GM23338 (cell line): ENCODE measurements around the gene AGRN. TPM values are rescaled to one million over a fixed set of nuclear protein-coding genes. Genes with fewer than 3 reads are reported as not detected.

ENCODE experiments used
- ATAC-seq: fragments of 200-7000 bp; cut with Tn5 transposase; 3 replicates; pipeline ENCODE4 v1.9.1; 2020
- DNase-seq: peaks from one replicate; pipeline ENCODE4 v3.0.0-alpha.2; 2015; ENCODE audit warnings: low spot score
- H2AFZ ChIP-seq: fragments of 200-600 bp; sonication (generic); 2 replicates; pipeline ENCODE4 v1.8.0; 2016; ENCODE audit warnings: antibody characterized with exemption, mild to moderate bottlenecking, moderate library complexity
- H3F3A ChIP-seq: fragments of 200-600 bp; sonication (generic); replicated peaks from 2 replicates; pipeline ENCODE4 v1.8.0; 2017; ENCODE audit warnings: antibody characterized with exemption, mixed run types, low read depth
- H3K27ac ChIP-seq: fragments of 200-600 bp; sonication (generic); 2 replicates; pipeline ENCODE4 v1.6.1; 2016; ENCODE audit warnings: low read depth
- H3K27me3 ChIP-seq: fragments of 200-600 bp; sonication (generic); 2 replicates; pipeline ENCODE4 v1.8.0; 2016; ENCODE audit warnings: mild to moderate bottlenecking, mixed run types, moderate library complexity; ENCODE audit not compliant: insufficient read depth
- H3K36me3 ChIP-seq: fragments of 200-600 bp; sonication (generic); 2 replicates; pipeline ENCODE4 v1.8.0; 2016; ENCODE audit warnings: mild to moderate bottlenecking; ENCODE audit not compliant: insufficient read depth
- H3K4me1 ChIP-seq: fragments of 200-600 bp; sonication (generic); 2 replicates; pipeline ENCODE4 v1.8.0; 2016; ENCODE audit warnings: mild to moderate bottlenecking, moderate library complexity; ENCODE audit not compliant: insufficient read depth
- H3K4me2 ChIP-seq: fragments of 200-600 bp; sonication (generic); 2 replicates; pipeline ENCODE4 v1.7.1; 2017; ENCODE audit warnings: mixed run types
- H3K4me3 ChIP-seq: fragments of 200-600 bp; sonication (generic); 2 replicates; pipeline ENCODE4 v1.6.1; 2016; ENCODE audit warnings: mixed run types
- H3K79me2 ChIP-seq: fragments of 200-600 bp; sonication (generic); replicated peaks from 2 replicates; pipeline ENCODE4 v1.8.0; 2017; ENCODE audit warnings: mild to moderate bottlenecking; ENCODE audit not compliant: insufficient read depth
- H3K9me2 ChIP-seq: fragments of 200-600 bp; sonication (generic); 2 replicates; pipeline ENCODE4 v1.8.0; 2017; ENCODE audit not compliant: insufficient read depth
- H4K20me1 ChIP-seq: fragments of 200-600 bp; sonication (generic); replicated peaks from 2 replicates; pipeline ENCODE4 v1.8.0; 2017; ENCODE audit warnings: mild to moderate bottlenecking; ENCODE audit not compliant: insufficient read depth
- H3K27ac Mint-ChIP-seq: 2 replicates; pipeline ENCODE4 v1.8.0; 2020; ENCODE audit warnings: inconsistent platforms, mild to moderate bottlenecking, moderate library complexity, mixed read lengths
- H3K27me3 Mint-ChIP-seq: 3 replicates; pipeline ENCODE4 v1.8.0; 2022; ENCODE audit warnings: low read depth, mild to moderate bottlenecking, moderate library complexity, mixed read lengths, inconsistent platforms; ENCODE audit not compliant: insufficient read depth, poor library complexity
- H3K36me3 Mint-ChIP-seq: 3 replicates; pipeline ENCODE4 v1.8.0; 2021; ENCODE audit warnings: low read depth, mild to moderate bottlenecking, inconsistent platforms, moderate library complexity, mixed read lengths
- H3K4me1 Mint-ChIP-seq: 3 replicates; pipeline ENCODE4 v1.8.0; 2020; ENCODE audit warnings: mild to moderate bottlenecking, inconsistent platforms, mixed read lengths
- H3K4me3 Mint-ChIP-seq: 3 replicates; pipeline ENCODE4 v1.8.0; 2021; ENCODE audit warnings: moderate library complexity, mild to moderate bottlenecking, inconsistent platforms, mixed read lengths
- H3K9me3 Mint-ChIP-seq: 3 replicates; pipeline ENCODE4 v1.8.0; 2020; ENCODE audit warnings: moderate library complexity, mild to moderate bottlenecking, inconsistent platforms, mixed read lengths
- EZH2phosphoT487 ChIP-seq: fragments of 200-600 bp; sonication (generic); IDR thresholded peaks from one replicate; pipeline ENCODE4 v1.8.1; 2018; ENCODE audit warnings: antibody characterized with exemption; ENCODE audit not compliant: unreplicated experiment
- JUNB ChIP-seq: IDR thresholded peaks from one replicate; pipeline ENCODE4 v1.6.1; 2016; ENCODE audit warnings: antibody characterized with exemption; ENCODE audit not compliant: unreplicated experiment
- NANOG ChIP-seq: IDR thresholded peaks from 2 replicates; pipeline ENCODE4 v1.6.1; 2016; ENCODE audit warnings: antibody characterized with exemption, borderline replicate concordance
- POLR2AphosphoS5 ChIP-seq: IDR thresholded peaks from 2 replicates; pipeline ENCODE4 v1.6.1; 2016; ENCODE audit warnings: antibody characterized with exemption, low read depth
- STAT1 ChIP-seq: IDR thresholded peaks from one replicate; pipeline ENCODE4 v1.6.1; 2016; ENCODE audit warnings: antibody characterized with exemption; ENCODE audit not compliant: unreplicated experiment
- ZNF114 ChIP-seq: fragments of 250-450 bp; sonication (Bioruptor Pico); IDR thresholded peaks from 2 replicates; pipeline ENCODE4 v1.5.0; 2020; ENCODE audit warnings: mild to moderate bottlenecking, moderate library complexity
- ZNF331 ChIP-seq: fragments of 250-450 bp; sonication (Bioruptor Pico); IDR thresholded peaks from 2 replicates; pipeline ENCODE4 v1.5.0; 2020; ENCODE audit warnings: low read depth, mild to moderate bottlenecking, moderate library complexity
- polyA plus RNA-seq: library from polyadenylated mRNA; unstranded; fragments of >200 nt; fragmentation: Nextera tagmentation; extraction: Ambion mirVana; gene quantifications from 2 replicates; pipeline ENCODE4 v1.2.1, GENCODE V29; 2016
- total RNA-seq: library from RNA; depleted of rRNA; stranded (reverse); fragments of >200 nt; shearing (Covaris generic); gene quantifications from 2 replicates; pipeline ENCODE4 v1.2.3, GENCODE V29; 2014
- TF ChIP-seq, protein P1 (sequence below): IDR thresholded peaks from 2 replicates; pipeline ENCODE4 v1.6.1; 2016; ENCODE audit warnings: antibody characterized with exemption
- TF ChIP-seq, protein P2 (sequence below): IDR thresholded peaks from one replicate; pipeline ENCODE4 v1.6.1; 2018; ENCODE audit warnings: antibody characterized with exemption; ENCODE audit not compliant: unreplicated experiment
- TF ChIP-seq, protein P3 (sequence below): fragments of 250-450 bp; sonication (Bioruptor Pico); IDR thresholded peaks from 2 replicates; pipeline ENCODE4 v1.5.0; 2020; ENCODE audit warnings: mild to moderate bottlenecking, moderate library complexity
- TF ChIP-seq, protein P4 (sequence below), 2 experiments: fragments of 200-600 bp in 1 of 2; sonication (generic) in 1 of 2; conservative IDR thresholded peaks; 2 replicates each; pipeline versions ENCODE4 v1.5.1 to v1.6.1; 2016 to 2017; ENCODE audit warnings: antibody characterized with exemption in 2 of 2, low read depth in 2 of 2, mild to moderate bottlenecking in 2 of 2, moderate library complexity in 1 of 2

AGRN gene
- total and polyA plus RNA-seq, 2 experiments from 2014 or later: 12.3 to 185 TPM

DNA sequence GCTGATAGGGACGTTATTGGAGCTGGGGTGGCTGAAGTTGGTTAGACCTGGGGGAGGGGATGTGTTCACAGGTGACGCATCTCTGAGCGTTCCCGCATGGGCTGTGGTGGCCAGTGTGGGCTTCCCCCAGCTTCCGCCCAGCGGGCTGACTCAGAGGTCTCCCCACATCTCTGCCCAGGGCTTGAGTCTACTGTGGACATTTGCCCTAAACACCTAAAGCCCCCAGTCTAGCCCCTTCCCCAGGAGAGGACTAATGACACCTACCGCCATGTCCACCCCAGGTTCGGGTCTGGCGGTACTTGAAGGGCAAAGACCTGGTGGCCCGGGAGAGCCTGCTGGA is 2.0 kb downstream of the AGRN start:
- H3K9me3 Mint-ChIP-seq: no peaks in the 10 kb centered on the region
- peaks cover 20% of the 10 kb centered on the region for H3K36me3 Mint-ChIP-seq
- H3K4me1 ChIP-seq: peaks cover 47% of the 10 kb centered on the region
- H4K20me1 ChIP-seq: peaks cover 4% of the 10 kb centered on the region; the same call in 1 of the 2 replicates
- no peak overlapping the region for H3K27ac Mint-ChIP-seq
- peaks cover 34% of the 10 kb centered on the region for H3K4me1 Mint-ChIP-seq
- no peaks in the 10 kb centered on the region for H3K9me2 ChIP-seq
- no peak for TF ChIP-seq JUNB
- TF ChIP-seq, protein P1, sequence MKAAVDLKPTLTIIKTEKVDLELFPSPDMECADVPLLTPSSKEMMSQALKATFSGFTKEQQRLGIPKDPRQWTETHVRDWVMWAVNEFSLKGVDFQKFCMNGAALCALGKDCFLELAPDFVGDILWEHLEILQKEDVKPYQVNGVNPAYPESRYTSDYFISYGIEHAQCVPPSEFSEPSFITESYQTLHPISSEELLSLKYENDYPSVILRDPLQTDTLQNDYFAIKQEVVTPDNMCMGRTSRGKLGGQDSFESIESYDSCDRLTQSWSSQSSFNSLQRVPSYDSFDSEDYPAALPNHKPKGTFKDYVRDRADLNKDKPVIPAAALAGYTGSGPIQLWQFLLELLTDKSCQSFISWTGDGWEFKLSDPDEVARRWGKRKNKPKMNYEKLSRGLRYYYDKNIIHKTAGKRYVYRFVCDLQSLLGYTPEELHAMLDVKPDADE: no peak
- TF ChIP-seq, protein P2, sequence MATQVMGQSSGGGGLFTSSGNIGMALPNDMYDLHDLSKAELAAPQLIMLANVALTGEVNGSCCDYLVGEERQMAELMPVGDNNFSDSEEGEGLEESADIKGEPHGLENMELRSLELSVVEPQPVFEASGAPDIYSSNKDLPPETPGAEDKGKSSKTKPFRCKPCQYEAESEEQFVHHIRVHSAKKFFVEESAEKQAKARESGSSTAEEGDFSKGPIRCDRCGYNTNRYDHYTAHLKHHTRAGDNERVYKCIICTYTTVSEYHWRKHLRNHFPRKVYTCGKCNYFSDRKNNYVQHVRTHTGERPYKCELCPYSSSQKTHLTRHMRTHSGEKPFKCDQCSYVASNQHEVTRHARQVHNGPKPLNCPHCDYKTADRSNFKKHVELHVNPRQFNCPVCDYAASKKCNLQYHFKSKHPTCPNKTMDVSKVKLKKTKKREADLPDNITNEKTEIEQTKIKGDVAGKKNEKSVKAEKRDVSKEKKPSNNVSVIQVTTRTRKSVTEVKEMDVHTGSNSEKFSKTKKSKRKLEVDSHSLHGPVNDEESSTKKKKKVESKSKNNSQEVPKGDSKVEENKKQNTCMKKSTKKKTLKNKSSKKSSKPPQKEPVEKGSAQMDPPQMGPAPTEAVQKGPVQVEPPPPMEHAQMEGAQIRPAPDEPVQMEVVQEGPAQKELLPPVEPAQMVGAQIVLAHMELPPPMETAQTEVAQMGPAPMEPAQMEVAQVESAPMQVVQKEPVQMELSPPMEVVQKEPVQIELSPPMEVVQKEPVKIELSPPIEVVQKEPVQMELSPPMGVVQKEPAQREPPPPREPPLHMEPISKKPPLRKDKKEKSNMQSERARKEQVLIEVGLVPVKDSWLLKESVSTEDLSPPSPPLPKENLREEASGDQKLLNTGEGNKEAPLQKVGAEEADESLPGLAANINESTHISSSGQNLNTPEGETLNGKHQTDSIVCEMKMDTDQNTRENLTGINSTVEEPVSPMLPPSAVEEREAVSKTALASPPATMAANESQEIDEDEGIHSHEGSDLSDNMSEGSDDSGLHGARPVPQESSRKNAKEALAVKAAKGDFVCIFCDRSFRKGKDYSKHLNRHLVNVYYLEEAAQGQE: no peak
- TF ChIP-seq, protein P3, sequence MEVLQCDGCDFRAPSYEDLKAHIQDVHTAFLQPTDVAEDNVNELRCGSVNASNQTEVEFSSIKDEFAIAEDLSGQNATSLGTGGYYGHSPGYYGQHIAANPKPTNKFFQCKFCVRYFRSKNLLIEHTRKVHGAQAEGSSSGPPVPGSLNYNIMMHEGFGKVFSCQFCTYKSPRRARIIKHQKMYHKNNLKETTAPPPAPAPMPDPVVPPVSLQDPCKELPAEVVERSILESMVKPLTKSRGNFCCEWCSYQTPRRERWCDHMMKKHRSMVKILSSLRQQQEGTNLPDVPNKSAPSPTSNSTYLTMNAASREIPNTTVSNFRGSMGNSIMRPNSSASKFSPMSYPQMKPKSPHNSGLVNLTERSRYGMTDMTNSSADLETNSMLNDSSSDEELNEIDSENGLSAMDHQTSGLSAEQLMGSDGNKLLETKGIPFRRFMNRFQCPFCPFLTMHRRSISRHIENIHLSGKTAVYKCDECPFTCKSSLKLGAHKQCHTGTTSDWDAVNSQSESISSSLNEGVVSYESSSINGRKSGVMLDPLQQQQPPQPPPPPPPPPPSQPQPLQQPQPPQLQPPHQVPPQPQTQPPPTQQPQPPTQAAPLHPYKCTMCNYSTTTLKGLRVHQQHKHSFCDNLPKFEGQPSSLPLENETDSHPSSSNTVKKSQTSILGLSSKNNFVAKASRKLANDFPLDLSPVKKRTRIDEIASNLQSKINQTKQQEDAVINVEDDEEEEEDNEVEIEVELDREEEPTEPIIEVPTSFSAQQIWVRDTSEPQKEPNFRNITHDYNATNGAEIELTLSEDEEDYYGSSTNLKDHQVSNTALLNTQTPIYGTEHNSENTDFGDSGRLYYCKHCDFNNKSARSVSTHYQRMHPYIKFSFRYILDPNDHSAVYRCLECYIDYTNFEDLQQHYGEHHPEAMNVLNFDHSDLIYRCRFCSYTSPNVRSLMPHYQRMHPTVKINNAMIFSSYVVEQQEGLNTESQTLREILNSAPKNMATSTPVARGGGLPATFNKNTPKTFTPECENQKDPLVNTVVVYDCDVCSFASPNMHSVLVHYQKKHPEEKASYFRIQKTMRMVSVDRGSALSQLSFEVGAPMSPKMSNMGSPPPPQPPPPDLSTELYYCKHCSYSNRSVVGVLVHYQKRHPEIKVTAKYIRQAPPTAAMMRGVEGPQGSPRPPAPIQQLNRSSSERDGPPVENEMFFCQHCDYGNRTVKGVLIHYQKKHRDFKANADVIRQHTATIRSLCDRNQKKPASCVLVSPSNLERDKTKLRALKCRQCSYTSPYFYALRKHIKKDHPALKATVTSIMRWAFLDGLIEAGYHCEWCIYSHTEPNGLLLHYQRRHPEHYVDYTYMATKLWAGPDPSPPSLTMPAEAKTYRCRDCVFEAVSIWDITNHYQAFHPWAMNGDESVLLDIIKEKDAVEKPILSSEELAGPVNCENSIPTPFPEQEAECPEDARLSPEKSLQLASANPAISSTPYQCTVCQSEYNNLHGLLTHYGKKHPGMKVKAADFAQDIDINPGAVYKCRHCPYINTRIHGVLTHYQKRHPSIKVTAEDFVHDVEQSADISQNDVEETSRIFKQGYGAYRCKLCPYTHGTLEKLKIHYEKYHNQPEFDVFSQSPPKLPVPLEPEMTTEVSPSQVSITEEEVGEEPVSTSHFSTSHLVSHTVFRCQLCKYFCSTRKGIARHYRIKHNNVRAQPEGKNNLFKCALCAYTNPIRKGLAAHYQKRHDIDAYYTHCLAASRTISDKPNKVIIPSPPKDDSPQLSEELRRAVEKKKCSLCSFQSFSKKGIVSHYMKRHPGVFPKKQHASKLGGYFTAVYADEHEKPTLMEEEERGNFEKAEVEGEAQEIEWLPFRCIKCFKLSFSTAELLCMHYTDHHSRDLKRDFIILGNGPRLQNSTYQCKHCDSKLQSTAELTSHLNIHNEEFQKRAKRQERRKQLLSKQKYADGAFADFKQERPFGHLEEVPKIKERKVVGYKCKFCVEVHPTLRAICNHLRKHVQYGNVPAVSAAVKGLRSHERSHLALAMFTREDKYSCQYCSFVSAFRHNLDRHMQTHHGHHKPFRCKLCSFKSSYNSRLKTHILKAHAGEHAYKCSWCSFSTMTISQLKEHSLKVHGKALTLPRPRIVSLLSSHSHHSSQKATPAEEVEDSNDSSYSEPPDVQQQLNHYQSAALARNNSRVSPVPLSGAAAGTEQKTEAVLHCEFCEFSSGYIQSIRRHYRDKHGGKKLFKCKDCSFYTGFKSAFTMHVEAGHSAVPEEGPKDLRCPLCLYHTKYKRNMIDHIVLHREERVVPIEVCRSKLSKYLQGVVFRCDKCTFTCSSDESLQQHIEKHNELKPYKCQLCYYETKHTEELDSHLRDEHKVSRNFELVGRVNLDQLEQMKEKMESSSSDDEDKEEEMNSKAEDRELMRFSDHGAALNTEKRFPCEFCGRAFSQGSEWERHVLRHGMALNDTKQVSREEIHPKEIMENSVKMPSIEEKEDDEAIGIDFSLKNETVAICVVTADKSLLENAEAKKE (CRISPR knock-in tag): no peak
- TF ChIP-seq STAT1: no peak
- TF ChIP-seq, protein P4, sequence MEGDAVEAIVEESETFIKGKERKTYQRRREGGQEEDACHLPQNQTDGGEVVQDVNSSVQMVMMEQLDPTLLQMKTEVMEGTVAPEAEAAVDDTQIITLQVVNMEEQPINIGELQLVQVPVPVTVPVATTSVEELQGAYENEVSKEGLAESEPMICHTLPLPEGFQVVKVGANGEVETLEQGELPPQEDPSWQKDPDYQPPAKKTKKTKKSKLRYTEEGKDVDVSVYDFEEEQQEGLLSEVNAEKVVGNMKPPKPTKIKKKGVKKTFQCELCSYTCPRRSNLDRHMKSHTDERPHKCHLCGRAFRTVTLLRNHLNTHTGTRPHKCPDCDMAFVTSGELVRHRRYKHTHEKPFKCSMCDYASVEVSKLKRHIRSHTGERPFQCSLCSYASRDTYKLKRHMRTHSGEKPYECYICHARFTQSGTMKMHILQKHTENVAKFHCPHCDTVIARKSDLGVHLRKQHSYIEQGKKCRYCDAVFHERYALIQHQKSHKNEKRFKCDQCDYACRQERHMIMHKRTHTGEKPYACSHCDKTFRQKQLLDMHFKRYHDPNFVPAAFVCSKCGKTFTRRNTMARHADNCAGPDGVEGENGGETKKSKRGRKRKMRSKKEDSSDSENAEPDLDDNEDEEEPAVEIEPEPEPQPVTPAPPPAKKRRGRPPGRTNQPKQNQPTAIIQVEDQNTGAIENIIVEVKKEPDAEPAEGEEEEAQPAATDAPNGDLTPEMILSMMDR (conservative IDR thresholded peaks at IDR 0.05; ENCODE audit: low read depth in 2 of 2): no peak
- no peak for TF ChIP-seq EZH2phosphoT487
- TF ChIP-seq ZNF114 (CRISPR knock-in tag): no peak
- no peak for TF ChIP-seq ZNF331 (CRISPR knock-in tag)
- TF ChIP-seq POLR2AphosphoS5: no peak
- no peak for TF ChIP-seq NANOG
- no peaks in the 10 kb centered on the region for H3F3A ChIP-seq
- H3K27me3 ChIP-seq: peaks cover 2% of the 10 kb centered on the region; the same call in 1 of the 2 replicates
- DNase-seq (no peak), ATAC-seq (no peak)
- H2AFZ ChIP-seq: no peak overlapping the region
- H3K79me2 ChIP-seq: 0 out of 2 replicates have a peak, but pooled peaks cover 5% of the 10 kb centered on the region
- H3K27me3 Mint-ChIP-seq: peaks cover 26% of the 10 kb centered on the region
- no peak overlapping the region for H3K27ac ChIP-seq
- peak overlapping the region; percentile 94 for H3K4me2 ChIP-seq
- H3K4me3 ChIP-seq: peak overlapping the region; percentile 68; the same call in 1 of the 2 replicates
- H3K36me3 ChIP-seq: no peaks in the 10 kb centered on the region
- H3K4me3 Mint-ChIP-seq: peak overlapping the region; percentile 67; the same call in 1 of the 3 replicates
